K562 (cell line): ENCODE measurements around the gene R3HDM2. TPM values are rescaled to one million over a fixed set of nuclear protein-coding genes. Genes with fewer than 3 reads are reported as not detected.

ENCODE experiments used
- ATAC-seq: fragments of 200-7000 bp; cut with Tn5 transposase; 3 replicates; pipeline ENCODE4 v1.9.1; 2020; ENCODE audit warnings: moderate library complexity
- BruUV-seq: library from RNA; stranded (reverse); fragments of 400-500 nt; replicated peaks from 2 replicates; lab custom pipeline; 2021; lab: Mats Ljungman, UMichigan
- CTCF ChIA-PET: fragments of 300-600 bp; formaldehyde crosslinking; extraction: SDS; loops from one replicate; lab custom pipeline; 2021; ENCODE audit warnings: low intra/inter-chr PET ratio; lab: Yijun Ruan, JAX
- POLR2A ChIA-PET: fragments of 300-600, 350-650 bp; sonication (Branson Sonifier 250); formaldehyde crosslinking; extraction: SDS; loops from one replicate; lab custom pipeline; 2021; ENCODE audit warnings: antibody characterized with exemption, inconsistent platforms; lab: Yijun Ruan, JAX
- DNase-seq, 4 experiments: peaks; one replicate each; pipeline versions ENCODE4 v3.0.0 to v3.0.0-alpha.2; 2011 to 2018; ENCODE audit warnings: low spot score in 3 of 4, mixed read lengths in 3 of 4; ENCODE audit errors: extremely low read depth in 1 of 4
- FAIRE-seq: peaks from 2 replicates; lab custom pipeline; 2011; peaks lifted over from hg19 to GRCh38; lab: Jason Lieb, UNC
- H2AFZ ChIP-seq: 2 replicates; pipeline ENCODE4 v1.6.0; 2011; ENCODE audit warnings: low read depth, low read length, control low read depth, inconsistent platforms
- H3K27ac ChIP-seq: fragments of 200-600 bp; 3 replicates; pipeline ENCODE4 v1.8.0; 2011; ENCODE audit warnings: low read depth, mild to moderate bottlenecking, control low read depth, inconsistent platforms, low read length, moderate library complexity, mixed read lengths; ENCODE audit errors: extremely low read depth
- H3K27me3 ChIP-seq, 2 experiments: fragments of 300-600 bp in 1 of 2; 2 replicates in 1 of 2; 3 replicates in 1 of 2; pipeline versions ENCODE4 v1.6.0 to v1.8.0; 2011; ENCODE audit warnings: inconsistent platforms in 2 of 2, low read length in 2 of 2, mild to moderate bottlenecking in 1 of 2, mixed read lengths in 1 of 2, moderate library complexity in 1 of 2; ENCODE audit not compliant: control insufficient read depth in 2 of 2, insufficient read depth in 2 of 2
- H3K36me3 ChIP-seq: fragments of 300-600 bp; 3 replicates; pipeline ENCODE4 v1.8.0; 2011; ENCODE audit warnings: mild to moderate bottlenecking, low read length, inconsistent platforms; ENCODE audit not compliant: control insufficient read depth, insufficient read depth
- H3K4me1 ChIP-seq, 2 experiments: fragments of 200-600 bp in 1 of 2; replicated peaks in 1 of 2; 2 replicates in 1 of 2; 3 replicates in 1 of 2; pipeline versions ENCODE4 v1.5.1 to v1.8.0; 2011; ENCODE audit warnings: inconsistent platforms in 2 of 2, low read length in 2 of 2, mild to moderate bottlenecking in 1 of 2, mixed read lengths in 1 of 2, moderate library complexity in 1 of 2; ENCODE audit not compliant: control insufficient read depth in 2 of 2, insufficient read depth in 2 of 2
- H3K4me2 ChIP-seq: 2 replicates; pipeline ENCODE4 v1.6.1; 2011; ENCODE audit warnings: low read length, control low read depth, inconsistent platforms, mixed read lengths; ENCODE audit not compliant: insufficient read depth
- H3K4me3 ChIP-seq: fragments of 200-600 bp; sonication (generic), shearing (Covaris generic); 2 replicates; pipeline ENCODE4 v1.5.1; 2016; ENCODE audit warnings: control low read depth, inconsistent platforms
- H3K79me2 ChIP-seq: fragments of 200-600 bp; 3 replicates; pipeline ENCODE4 v1.8.0; 2011; ENCODE audit warnings: low read length, inconsistent platforms; ENCODE audit not compliant: control insufficient read depth, insufficient read depth
- H3K9ac ChIP-seq, 2 experiments: 2 replicates each; pipeline versions ENCODE4 v1.6.0 to v1.6.1; 2011; ENCODE audit warnings: low read depth in 2 of 2, low read length in 2 of 2, control low read depth in 1 of 2, inconsistent platforms in 1 of 2, mild to moderate bottlenecking in 1 of 2, mixed read lengths in 1 of 2; ENCODE audit not compliant: insufficient read depth in 1 of 2
- H3K9me1 ChIP-seq: one replicate; pipeline ENCODE4 v1.6.0; 2011; ENCODE audit warnings: inconsistent platforms, mild to moderate bottlenecking, low read length, moderate library complexity; ENCODE audit not compliant: control insufficient read depth, insufficient read depth
- H3K9me3 ChIP-seq: replicated peaks from 2 replicates; pipeline ENCODE4 v1.5.1; 2011; ENCODE audit warnings: low read depth, low read length, inconsistent platforms; ENCODE audit not compliant: control insufficient read depth, insufficient read depth
- H4K20me1 ChIP-seq: replicated peaks from 2 replicates; pipeline ENCODE4 v1.6.1; 2011; ENCODE audit warnings: low read length, inconsistent platforms, mixed read lengths; ENCODE audit not compliant: control insufficient read depth, insufficient read depth
- CSDE1 ChIP-seq, 2 experiments: fragments of 450-650 bp; IDR thresholded peaks; 2 replicates each; pipeline ENCODE4 v1.6.1; 2016; ENCODE audit warnings: mild to moderate bottlenecking in 1 of 2
- MYBL2 ChIP-seq, 2 experiments: fragments of 450-650 bp in 1 of 2; sonication (generic) in 1 of 2; formaldehyde crosslinking in 1 of 2; IDR thresholded peaks; 2 replicates each; pipeline versions ENCODE4 v1.6.1 to v1.8.1; 2017 to 2022; ENCODE audit warnings: borderline replicate concordance in 1 of 2, inconsistent platforms in 1 of 2, low read depth in 1 of 2, mild to moderate bottlenecking in 1 of 2, missing genetic modification reagents in 1 of 2, moderate library complexity in 1 of 2
- NCOA1 ChIP-seq: fragments of 450-650 bp; IDR thresholded peaks from 2 replicates; pipeline ENCODE4 v1.6.1; 2016; ENCODE audit warnings: low read depth
- PPARD ChIP-seq: fragments of 250-450 bp; sonication (Bioruptor Pico); IDR thresholded peaks from 2 replicates; pipeline ENCODE4 v1.8.0; 2022; ENCODE audit warnings: inconsistent platforms, mild to moderate bottlenecking, moderate library complexity
- SMAD1 ChIP-seq: fragments of 150-350 bp; IDR thresholded peaks from 2 replicates; pipeline ENCODE4 v1.6.1; 2014; ENCODE audit warnings: low read length, low read depth; ENCODE audit not compliant: partially characterized antibody
- TAF9B ChIP-seq: fragments of 450-650 bp; IDR thresholded peaks from 2 replicates; pipeline ENCODE4 v1.6.1; 2018; ENCODE audit warnings: mild to moderate bottlenecking; ENCODE audit not compliant: partially characterized antibody
- TEAD4 ChIP-seq, 2 experiments: sonication (generic) in 1 of 2; formaldehyde crosslinking in 1 of 2; IDR thresholded peaks; 2 replicates each; pipeline versions ENCODE4 v1.6.1 to v1.8.0; 2012 to 2022; ENCODE audit warnings: borderline replicate concordance in 1 of 2, inconsistent platforms in 1 of 2, low read length in 1 of 2, mild to moderate bottlenecking in 1 of 2, missing genetic modification reagents in 1 of 2
- ZNF444 ChIP-seq: fragments of 250-450 bp; sonication (Bioruptor Pico); IDR thresholded peaks from 2 replicates; pipeline ENCODE4 v1.4.0; 2020; ENCODE audit warnings: mild to moderate bottlenecking, moderate library complexity
- ZNF785 ChIP-seq: fragments of 250-450 bp; sonication (Bioruptor Pico); IDR thresholded peaks from 2 replicates; pipeline ENCODE4 v1.4.0; 2020; ENCODE audit warnings: mild to moderate bottlenecking
- WGBS: fragments of 100-300 bp; shearing (Covaris generic); methylation state at CpG from one replicate; pipeline ENCODE4 v1.1.6; 2016; ENCODE audit warnings: low coverage, mixed read lengths; ENCODE audit not compliant: insufficient coverage; ENCODE audit errors: missing lambda C conversion rate; 5-methylcytosine and 5-hydroxymethylcytosine counted together
- in situ Hi-C: fragments of 300-500 bp; cut with MboI; formaldehyde crosslinking; loops from 4 replicates; pipeline ENCODE4 v1.15.0; 2018; ENCODE audit warnings: inconsistent platforms, mixed read lengths
- intact Hi-C: fragments of 100-400 bp; cut with micrococcal nuclease; formaldehyde crosslinking; loops from 2 replicates; pipeline ENCODE4 v1.14.2; 2022
- polyA plus RNA-seq, 8 experiments: library from polyadenylated mRNA; depleted of rRNA in 4 of 8; stranded (reverse) in 5 of 8; unstranded in 3 of 8; fragments of >200 nt; fragmentation: Nextera tagmentation in 2 of 8; fragmentation: Illumina TruSeq in 1 of 8; extraction: Ambion mirVana in 2 of 8; extraction: Trizol in 1 of 8; gene quantifications; 2 replicates each; pipeline versions ENCODE4 v1.2.1 to v1.2.3, GENCODE V29; 2011 to 2014; ENCODE audit warnings: inconsistent platforms in 1 of 8, missing spikeins in 1 of 8
- total RNA-seq, 7 experiments: library from RNA; depleted of rRNA in 6 of 7; stranded (reverse); fragments of >200 nt in 6 of 7; fragmentation: Illumina TruSeq in 2 of 7; extraction: Trizol in 2 of 7; gene quantifications; 2 replicates each; pipeline versions ENCODE4 v1.2.1 to v1.2.3, GENCODE V29; 2011 to 2021; ENCODE audit warnings: low replicate concordance in 1 of 7
- TF ChIP-seq, protein P1 (sequence below): fragments of 450-650 bp; IDR thresholded peaks from 2 replicates; pipeline ENCODE4 v1.6.1; 2017; ENCODE audit warnings: mild to moderate bottlenecking, moderate library complexity
- TF ChIP-seq, protein P2 (sequence below): sonication (generic); formaldehyde crosslinking; IDR thresholded peaks from 2 replicates; pipeline ENCODE4 v1.5.0; 2020; ENCODE audit warnings: missing genetic modification reagents
- TF ChIP-seq, protein P3 (sequence below): fragments of 250-450 bp; sonication (Bioruptor Pico); IDR thresholded peaks from 2 replicates; pipeline ENCODE4 v1.4.0; 2020

Gene R3HDM2
- total and polyA plus RNA-seq, 9 of the 15 experiments (the other 6 are each of a cell fraction or from before 2014, with no cell fraction given) = 3.3 to 18.8 (median 9.0) TPM

- ATAC-seq (no peak), FAIRE-seq (no peak), DNase-seq (no peak)
- peaks cover 52 to 90% of the 10 kb centered on the region in 2 experiments; a peak in 4 of 5 replicates for H3K27me3 ChIP-seq
- H2AFZ ChIP-seq = no peak overlapping the region
- BruUV-seq = no TSS peak
- peaks cover 18% of the 10 kb centered on the region for H4K20me1 ChIP-seq
- no peaks in the 10 kb centered on the region for H3K36me3 ChIP-seq
- no peak overlapping the region for H3K4me3 ChIP-seq
- no peaks in the 10 kb centered on the region for H3K9me3 ChIP-seq
- H3K4me2 ChIP-seq = no peak overlapping the region
- no peak overlapping the region for H3K9ac ChIP-seq
- H3K9me1 ChIP-seq = peaks cover 1% of the 10 kb centered on the region
- POLR2A ChIA-PET = no interaction called here
- WGBS = 3% methylated on average over 11 of the region's 11 CpGs
- H3K4me1 ChIP-seq = peaks cover 0 to 34% of the 10 kb centered on the region in 2 experiments; a peak in 2 of 5 replicates
- in situ Hi-C loops = no loop called here
- intact Hi-C loops = no loop called here
- no peaks in the 10 kb centered on the region for H3K79me2 ChIP-seq
- CTCF ChIA-PET = interaction anchor here (0.6 kb wide), 1 partner anchor 35 kb away, joined by 3 read pairs; no protein-coding TSS in a partner anchor
- H3K27ac ChIP-seq = no peak overlapping the region
- TF ChIP-seq, protein P1, sequence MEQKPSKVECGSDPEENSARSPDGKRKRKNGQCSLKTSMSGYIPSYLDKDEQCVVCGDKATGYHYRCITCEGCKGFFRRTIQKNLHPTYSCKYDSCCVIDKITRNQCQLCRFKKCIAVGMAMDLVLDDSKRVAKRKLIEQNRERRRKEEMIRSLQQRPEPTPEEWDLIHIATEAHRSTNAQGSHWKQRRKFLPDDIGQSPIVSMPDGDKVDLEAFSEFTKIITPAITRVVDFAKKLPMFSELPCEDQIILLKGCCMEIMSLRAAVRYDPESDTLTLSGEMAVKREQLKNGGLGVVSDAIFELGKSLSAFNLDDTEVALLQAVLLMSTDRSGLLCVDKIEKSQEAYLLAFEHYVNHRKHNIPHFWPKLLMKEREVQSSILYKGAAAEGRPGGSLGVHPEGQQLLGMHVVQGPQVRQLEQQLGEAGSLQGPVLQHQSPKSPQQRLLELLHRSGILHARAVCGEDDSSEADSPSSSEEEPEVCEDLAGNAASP = no peak
- TF ChIP-seq NCOA1 = no peak
- no peak for TF ChIP-seq PPARD
- TF ChIP-seq SMAD1 = no peak
- no peak for TF ChIP-seq CSDE1 (IDR thresholded peaks at IDR 0.05)
- no peak for TF ChIP-seq ZNF444 (CRISPR knock-in tag)
- TF ChIP-seq, protein P2, sequence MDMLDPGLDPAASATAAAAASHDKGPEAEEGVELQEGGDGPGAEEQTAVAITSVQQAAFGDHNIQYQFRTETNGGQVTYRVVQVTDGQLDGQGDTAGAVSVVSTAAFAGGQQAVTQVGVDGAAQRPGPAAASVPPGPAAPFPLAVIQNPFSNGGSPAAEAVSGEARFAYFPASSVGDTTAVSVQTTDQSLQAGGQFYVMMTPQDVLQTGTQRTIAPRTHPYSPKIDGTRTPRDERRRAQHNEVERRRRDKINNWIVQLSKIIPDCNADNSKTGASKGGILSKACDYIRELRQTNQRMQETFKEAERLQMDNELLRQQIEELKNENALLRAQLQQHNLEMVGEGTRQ = no peak
- TF ChIP-seq TAF9B = no peak
- TF ChIP-seq TEAD4 (IDR thresholded peaks at IDR 0.05; ENCODE audit: low read length) = no peak
- no peak for TF ChIP-seq TEAD4 (CRISPR knock-in tag; IDR thresholded peaks at IDR 0.05; ENCODE audit: borderline replicate concordance)
- TF ChIP-seq, protein P3, sequence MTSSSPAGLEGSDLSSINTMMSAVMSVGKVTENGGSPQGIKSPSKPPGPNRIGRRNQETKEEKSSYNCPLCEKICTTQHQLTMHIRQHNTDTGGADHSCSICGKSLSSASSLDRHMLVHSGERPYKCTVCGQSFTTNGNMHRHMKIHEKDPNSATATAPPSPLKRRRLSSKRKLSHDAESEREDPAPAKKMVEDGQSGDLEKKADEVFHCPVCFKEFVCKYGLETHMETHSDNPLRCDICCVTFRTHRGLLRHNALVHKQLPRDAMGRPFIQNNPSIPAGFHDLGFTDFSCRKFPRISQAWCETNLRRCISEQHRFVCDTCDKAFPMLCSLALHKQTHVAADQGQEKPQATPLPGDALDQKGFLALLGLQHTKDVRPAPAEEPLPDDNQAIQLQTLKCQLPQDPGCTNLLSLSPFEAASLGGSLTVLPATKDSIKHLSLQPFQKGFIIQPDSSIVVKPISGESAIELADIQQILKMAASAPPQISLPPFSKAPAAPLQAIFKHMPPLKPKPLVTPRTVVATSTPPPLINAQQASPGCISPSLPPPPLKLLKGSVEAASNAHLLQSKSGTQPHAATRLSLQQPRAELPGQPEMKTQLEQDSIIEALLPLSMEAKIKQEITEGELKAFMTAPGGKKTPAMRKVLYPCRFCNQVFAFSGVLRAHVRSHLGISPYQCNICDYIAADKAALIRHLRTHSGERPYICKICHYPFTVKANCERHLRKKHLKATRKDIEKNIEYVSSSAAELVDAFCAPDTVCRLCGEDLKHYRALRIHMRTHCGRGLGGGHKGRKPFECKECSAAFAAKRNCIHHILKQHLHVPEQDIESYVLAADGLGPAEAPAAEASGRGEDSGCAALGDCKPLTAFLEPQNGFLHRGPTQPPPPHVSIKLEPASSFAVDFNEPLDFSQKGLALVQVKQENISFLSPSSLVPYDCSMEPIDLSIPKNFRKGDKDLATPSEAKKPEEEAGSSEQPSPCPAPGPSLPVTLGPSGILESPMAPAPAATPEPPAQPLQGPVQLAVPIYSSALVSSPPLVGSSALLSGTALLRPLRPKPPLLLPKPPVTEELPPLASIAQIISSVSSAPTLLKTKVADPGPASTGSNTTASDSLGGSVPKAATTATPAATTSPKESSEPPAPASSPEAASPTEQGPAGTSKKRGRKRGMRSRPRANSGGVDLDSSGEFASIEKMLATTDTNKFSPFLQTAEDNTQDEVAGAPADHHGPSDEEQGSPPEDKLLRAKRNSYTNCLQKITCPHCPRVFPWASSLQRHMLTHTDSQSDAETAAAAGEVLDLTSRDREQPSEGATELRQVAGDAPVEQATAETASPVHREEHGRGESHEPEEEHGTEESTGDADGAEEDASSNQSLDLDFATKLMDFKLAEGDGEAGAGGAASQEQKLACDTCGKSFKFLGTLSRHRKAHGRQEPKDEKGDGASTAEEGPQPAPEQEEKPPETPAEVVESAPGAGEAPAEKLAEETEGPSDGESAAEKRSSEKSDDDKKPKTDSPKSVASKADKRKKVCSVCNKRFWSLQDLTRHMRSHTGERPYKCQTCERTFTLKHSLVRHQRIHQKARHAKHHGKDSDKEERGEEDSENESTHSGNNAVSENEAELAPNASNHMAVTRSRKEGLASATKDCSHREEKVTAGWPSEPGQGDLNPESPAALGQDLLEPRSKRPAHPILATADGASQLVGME (CRISPR knock-in tag) = no peak
- no peak for TF ChIP-seq ZNF785 (CRISPR knock-in tag)
- TF ChIP-seq MYBL2 (IDR thresholded peaks at IDR 0.05; ENCODE audit: low read depth) = no peak
- TF ChIP-seq MYBL2 (CRISPR knock-in tag; IDR thresholded peaks at IDR 0.05; ENCODE audit: borderline replicate concordance) = no peak
Observed at GRCh38 chr12:57203791-57204190, 227.1 kb downstream of the R3HDM2 start.
